OCI-LY7 (cell line): Measurements from ENCODE around the gene SMAP2. TPM values are rescaled to one million over a fixed set of nuclear protein-coding genes. Genes with fewer than 3 reads are reported as not detected.

Experiments used
- total RNA-seq, 2 experiments: library from RNA; depleted of rRNA in 1 of 2; stranded (reverse); fragments of >200 nt in 1 of 2; shearing (Covaris generic) in 1 of 2; gene quantifications; 2 replicates each; pipeline ENCODE4 v1.2.3, GENCODE V29; 2014 to 2022

The SMAP2 gene
- total RNA-seq, 2 experiments from 2014 or later, result 50.3 to 105 TPM

Other genes starting within 250 kb of the SMAP2 start
- gene RLF, start 212.3 kb upstream of the SMAP2 start, total RNA-seq (2014; rRNA removed; shearing (Covaris generic)), result 14.8 and 16.9 TPM in 2 replicates
- 18.6 and 22.5 TPM in 2 replicates for gene RLF, start 212.3 kb upstream of the SMAP2 start, total RNA-seq (2022)
- not detected in 2 replicates for gene TMCO2, start 125.8 kb upstream of the SMAP2 start, total RNA-seq (2014; rRNA removed; shearing (Covaris generic))
- gene TMCO2, start 125.8 kb upstream of the SMAP2 start, total RNA-seq (2022), result not detected in 2 replicates
- gene ZMPSTE24, start 115.5 kb upstream of the SMAP2 start, total RNA-seq (2014; rRNA removed; shearing (Covaris generic)), result 13.4 and 15.8 TPM in 2 replicates
- 18.8 and 24.3 TPM in 2 replicates for gene ZMPSTE24, start 115.5 kb upstream of the SMAP2 start, total RNA-seq (2022)
- 10.6 and 12.8 TPM in 2 replicates for gene COL9A2, start 56.4 kb upstream of the SMAP2 start, total RNA-seq (2014; rRNA removed; shearing (Covaris generic))
- 19.3 and 21.4 TPM in 2 replicates for gene COL9A2, start 56.4 kb upstream of the SMAP2 start, total RNA-seq (2022)
- 12.7 and 18.2 TPM in 2 replicates for gene ZFP69B, start 76.7 kb downstream of the SMAP2 start, total RNA-seq (2014; rRNA removed; shearing (Covaris generic))
- gene ZFP69B, start 76.7 kb downstream of the SMAP2 start, total RNA-seq (2022), result 26.8 and 28.3 TPM in 2 replicates
- gene ZFP69, start 103.6 kb downstream of the SMAP2 start, total RNA-seq (2014; rRNA removed; shearing (Covaris generic)), result 4.3 and 4.8 TPM in 2 replicates
- gene ZFP69, start 103.6 kb downstream of the SMAP2 start, total RNA-seq (2022), result 5.6 and 6.2 TPM in 2 replicates
- gene EXO5, start 135.0 kb downstream of the SMAP2 start, total RNA-seq (2014; rRNA removed; shearing (Covaris generic)), result 11.2 and 12.2 TPM in 2 replicates
- gene EXO5, start 135.0 kb downstream of the SMAP2 start, total RNA-seq (2022), result 10.2 and 12.7 TPM in 2 replicates
- 5.4 and 6.7 TPM in 2 replicates for gene ZNF684, start 157.9 kb downstream of the SMAP2 start, total RNA-seq (2014; rRNA removed; shearing (Covaris generic))
- 8.8 and 9.3 TPM in 2 replicates for gene ZNF684, start 157.9 kb downstream of the SMAP2 start, total RNA-seq (2022)